SK-N-MC (cell line): ENCODE measurements around the gene PATL2.

ENCODE experiments used
- EZH2 ChIP-seq: fragments of 200-600 bp; sonication (generic); IDR thresholded peaks from one replicate; pipeline ENCODE4 v1.6.1; 2017; ENCODE audit warnings: antibody characterized with exemption
- FOXP2 ChIP-seq: optimal IDR thresholded peaks from 2 replicates; pipeline ENCODE3; 2011; ENCODE audit warnings: mild to moderate bottlenecking, moderate library complexity; ENCODE audit not compliant: insufficient read depth; ENCODE audit errors: extremely low read length, control extremely low read depth
- POLR2AphosphoS5 ChIP-seq: IDR thresholded peaks from 2 replicates; pipeline ENCODE4 v1.6.1; 2012; ENCODE audit warnings: mild to moderate bottlenecking, low read depth, low read length, borderline replicate concordance

GRCh38 chr15:44728576-44729407, 17.7 kb upstream of the PATL2 start:
- TF ChIP-seq POLR2AphosphoS5 (peak; percentile 39), EZH2 (no peak), FOXP2 (no peak)
